AG10803 (cell line): ENCODE data around the gene WDR43.
A peak's percentile ranks its signal among the peaks of the same experiment; 100 is the strongest.

Experiments used
- DNase-seq: peaks from one replicate; pipeline ENCODE4 v3.0.0; 2010; ENCODE audit warnings: low read depth
- H3K4me3 ChIP-seq: 2 replicates; pipeline ENCODE4 v1.5.1; 2011; ENCODE audit warnings: mild to moderate bottlenecking, low read length, control low read depth
- TF ChIP-seq, protein P1 (sequence below): conservative IDR thresholded peaks from 2 replicates; pipeline ENCODE4 v1.5.1; 2011; ENCODE audit warnings: mild to moderate bottlenecking, low read length, control low read depth, inconsistent platforms

The WDR43 gene

DNA sequence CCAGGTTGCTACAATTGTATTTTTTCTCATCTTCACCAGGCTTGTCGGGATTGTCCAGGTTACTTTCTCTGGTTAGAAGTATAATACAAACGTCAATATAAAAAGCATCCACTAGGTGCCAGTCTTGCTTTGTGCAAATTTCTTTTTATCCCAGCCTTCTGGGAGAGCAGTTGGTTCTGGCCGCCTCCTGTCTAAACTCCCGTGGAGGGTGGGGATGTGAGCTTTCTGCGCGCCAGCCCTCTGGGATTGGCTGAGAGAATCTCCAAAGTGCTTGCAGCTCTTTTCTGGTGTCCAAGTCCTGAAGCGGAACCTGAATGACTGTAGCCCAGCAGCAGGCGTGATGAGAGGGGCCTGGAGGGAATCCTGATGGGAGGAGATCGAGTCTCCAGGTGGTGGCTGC is 64.2 kb downstream of the WDR43 start:
- peak; percentile 74 for DNase-seq
- no peak overlapping the region for H3K4me3 ChIP-seq
- TF ChIP-seq, protein P1, sequence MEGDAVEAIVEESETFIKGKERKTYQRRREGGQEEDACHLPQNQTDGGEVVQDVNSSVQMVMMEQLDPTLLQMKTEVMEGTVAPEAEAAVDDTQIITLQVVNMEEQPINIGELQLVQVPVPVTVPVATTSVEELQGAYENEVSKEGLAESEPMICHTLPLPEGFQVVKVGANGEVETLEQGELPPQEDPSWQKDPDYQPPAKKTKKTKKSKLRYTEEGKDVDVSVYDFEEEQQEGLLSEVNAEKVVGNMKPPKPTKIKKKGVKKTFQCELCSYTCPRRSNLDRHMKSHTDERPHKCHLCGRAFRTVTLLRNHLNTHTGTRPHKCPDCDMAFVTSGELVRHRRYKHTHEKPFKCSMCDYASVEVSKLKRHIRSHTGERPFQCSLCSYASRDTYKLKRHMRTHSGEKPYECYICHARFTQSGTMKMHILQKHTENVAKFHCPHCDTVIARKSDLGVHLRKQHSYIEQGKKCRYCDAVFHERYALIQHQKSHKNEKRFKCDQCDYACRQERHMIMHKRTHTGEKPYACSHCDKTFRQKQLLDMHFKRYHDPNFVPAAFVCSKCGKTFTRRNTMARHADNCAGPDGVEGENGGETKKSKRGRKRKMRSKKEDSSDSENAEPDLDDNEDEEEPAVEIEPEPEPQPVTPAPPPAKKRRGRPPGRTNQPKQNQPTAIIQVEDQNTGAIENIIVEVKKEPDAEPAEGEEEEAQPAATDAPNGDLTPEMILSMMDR = peak; percentile 68

DNA sequence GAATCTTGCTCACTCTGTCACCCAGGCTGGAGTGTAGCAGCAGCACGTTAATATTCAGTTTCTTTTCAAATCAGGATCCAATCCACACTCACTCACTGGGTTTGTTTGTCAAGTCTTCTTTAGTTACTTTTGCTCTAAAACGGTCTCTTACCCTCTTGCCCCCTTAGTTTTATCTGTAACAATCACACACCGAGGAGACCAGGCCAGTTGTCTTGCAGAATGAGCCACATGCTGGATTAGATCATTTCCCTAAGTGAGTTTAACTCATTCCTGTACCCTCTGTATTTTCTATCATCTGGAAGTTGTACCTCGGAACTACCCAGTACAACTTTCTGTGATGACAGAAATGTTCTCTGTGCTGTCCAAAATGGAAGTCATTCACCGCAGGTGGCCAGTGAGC is 65.9 kb downstream of the WDR43 start:
- H3K4me3 ChIP-seq = no peak overlapping the region
- DNase-seq = no peak
- TF ChIP-seq, protein P1 = no peak

DNA sequence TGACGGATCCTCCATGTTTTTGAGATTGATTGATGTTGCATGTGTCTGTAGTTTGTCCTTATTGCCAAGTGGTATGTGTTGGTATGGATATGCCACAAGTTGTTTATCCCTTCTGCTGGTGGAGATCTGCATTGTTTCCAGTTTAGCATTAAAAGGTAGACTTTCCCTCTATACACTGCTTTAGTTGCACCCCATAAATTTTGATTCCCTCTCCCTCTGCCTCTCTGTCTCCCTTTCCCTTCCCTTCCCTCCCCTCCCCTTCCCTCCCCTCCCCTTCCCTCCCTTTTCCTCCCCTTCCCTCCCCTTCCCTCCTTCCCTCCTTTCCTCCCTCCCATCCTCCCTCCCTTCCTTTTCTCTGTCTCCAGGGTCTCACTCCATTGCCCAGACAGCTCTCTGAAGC is 68.0 kb downstream of the WDR43 start:
- TF ChIP-seq, protein P1 = no peak
- no peak for DNase-seq
- H3K4me3 ChIP-seq = no peak overlapping the region

DNA sequence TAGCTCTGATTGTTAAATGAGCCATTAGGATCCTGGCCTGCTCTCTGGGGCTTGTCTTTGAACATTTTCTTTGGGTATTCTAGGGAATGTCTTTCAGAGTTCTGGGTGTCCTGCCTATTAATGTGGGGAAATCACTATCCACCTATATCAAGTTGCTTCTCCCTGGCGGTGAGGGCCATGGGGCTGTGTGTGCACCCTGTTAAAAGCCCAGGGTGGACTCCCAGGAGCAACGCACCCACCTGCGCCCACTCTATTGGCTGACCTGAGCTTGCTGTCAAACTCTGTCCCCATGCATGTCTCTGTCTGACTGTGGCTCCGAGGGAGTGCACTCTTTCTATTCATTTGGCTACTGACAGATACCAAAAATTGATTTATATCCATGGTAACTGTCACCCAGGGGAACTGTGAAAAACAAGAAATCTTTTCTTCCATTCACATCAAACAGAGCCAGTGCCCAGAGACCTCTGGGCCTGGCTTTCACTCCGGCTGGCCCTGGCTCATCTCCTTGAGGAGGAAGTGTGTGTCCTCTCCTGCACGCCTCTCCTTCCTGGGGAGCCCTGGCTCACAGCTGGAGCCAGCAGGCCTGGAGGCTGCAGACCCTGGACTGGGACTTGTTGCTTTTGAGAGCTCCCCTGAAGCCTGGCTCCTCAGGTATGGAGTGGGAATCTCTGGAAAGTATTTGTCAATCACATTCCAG is 76.1 kb downstream of the WDR43 start:
- DNase-seq = no peak
- H3K4me3 ChIP-seq = no peak overlapping the region
- TF ChIP-seq, protein P1 = no peak

DNA sequence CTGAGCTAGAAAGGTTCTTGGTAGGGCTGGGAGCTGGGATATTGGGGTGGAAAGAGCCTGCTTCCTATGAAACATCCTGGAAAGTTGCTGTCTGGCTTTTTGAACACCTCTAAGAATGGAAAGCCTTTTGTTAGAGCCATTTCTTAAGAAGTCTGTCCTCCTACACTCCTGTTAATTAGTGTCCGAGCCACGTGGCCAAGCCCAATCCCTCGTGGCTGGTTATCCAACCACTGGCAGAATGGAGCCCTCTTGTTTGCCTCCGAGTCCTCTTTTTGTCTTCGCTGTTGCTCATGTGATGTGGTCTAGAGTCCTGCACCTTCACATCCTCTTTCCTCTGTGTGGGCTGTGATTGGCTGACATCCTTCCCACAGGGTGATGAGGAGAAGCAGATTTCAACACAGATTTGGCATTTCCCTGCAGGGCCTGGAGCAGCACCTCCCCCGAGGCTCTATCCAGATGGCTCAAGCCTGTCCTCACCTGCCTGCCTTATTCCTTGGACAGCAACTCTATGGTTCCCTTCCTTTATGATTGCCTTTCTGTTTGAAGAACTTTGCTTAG is 78.4 kb downstream of the WDR43 start:
- DNase-seq = no peak
- H3K4me3 ChIP-seq = no peak overlapping the region
- TF ChIP-seq, protein P1 = no peak

DNA sequence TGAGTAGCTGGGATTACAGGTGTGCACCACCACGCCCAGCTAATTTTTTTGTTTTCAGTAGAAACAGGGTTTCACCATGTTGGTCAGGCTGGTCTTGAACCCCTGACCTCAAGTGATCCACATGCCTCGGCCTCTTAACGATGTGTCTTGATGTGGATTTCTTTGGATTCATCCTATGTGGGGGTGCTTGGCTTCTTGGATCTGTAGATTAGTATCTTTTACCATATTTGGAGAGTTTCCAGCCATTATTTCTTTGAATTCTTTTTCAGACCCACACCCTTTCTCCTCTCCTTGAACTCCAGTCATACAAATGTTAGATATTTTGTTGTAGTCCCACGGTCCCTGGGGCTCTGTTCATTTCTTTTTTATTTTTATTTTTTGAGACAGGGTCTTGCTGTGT is 79.8 kb downstream of the WDR43 start:
- no peak for DNase-seq
- TF ChIP-seq, protein P1 = no peak
- no peak overlapping the region for H3K4me3 ChIP-seq

DNA sequence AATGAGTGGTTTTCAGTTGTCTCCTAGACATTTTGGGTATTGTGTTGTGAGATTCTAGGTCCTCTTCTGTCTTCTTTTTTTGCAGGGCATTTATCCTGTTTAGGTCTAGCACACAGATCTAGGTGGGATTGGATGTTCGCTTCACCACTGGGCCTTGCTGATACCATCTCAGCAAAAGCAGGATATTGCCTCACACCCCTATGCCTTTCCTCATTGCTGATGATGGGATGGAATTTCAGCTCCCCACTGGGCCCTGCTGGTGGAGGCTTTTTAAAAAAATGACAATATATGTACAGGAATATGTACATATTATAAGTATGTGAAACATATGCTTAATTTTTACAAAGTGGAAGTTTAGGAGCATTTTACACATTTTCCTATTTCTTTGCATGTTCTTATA is 81.2 kb downstream of the WDR43 start:
- TF ChIP-seq, protein P1 = no peak
- H3K4me3 ChIP-seq = no peak overlapping the region
- no peak for DNase-seq
